ENCODE measurements around the gene MAP7. TPM values are rescaled to one million over a fixed set of nuclear protein-coding genes. Genes with fewer than 3 reads are reported as not detected.
A peak's percentile ranks its signal among the peaks of the same experiment; 100 is the strongest.

Gene MAP7
- total RNA-seq, 2 donors from 2014 or later: 35.1 to 45.2 TPM

GRCh38 chr6:136548582-136549299 lies 1.5 kb downstream of the MAP7 start:
- TF ChIP-seq CTCF (IDR thresholded peaks at IDR 0.05) (no peak), POLR2A (IDR thresholded peaks at IDR 0.05) (no peak), POLR2AphosphoS5 (IDR thresholded peaks at IDR 0.05) (no peak)
- WGBS: 46% methylated on average over 14 of the region's 14 CpGs
- Histone ChIP-seq H3K27ac (peak overlapping the region; percentile 85 to 90), H3K36me3 (no peaks in the 10 kb centered on the region), H3K27me3 (replicated peaks; ENCODE audit: insufficient read depth) (no peaks in the 10 kb centered on the region), H3K9me3 (no peaks in the 10 kb centered on the region), H3K4me1 (replicated peaks) (no peaks in the 10 kb centered on the region), H3K4me3 (peak overlapping the region; percentile 72 to 77)
- intact Hi-C loops (cut with DNase I): loop anchor here (10.0 kb wide), 1 partner anchor 224 kb away; no protein-coding TSS in a partner anchor
- no peak for DNase-seq (ENCODE audit: low spot score)

GRCh38 chr6:136547871-136548270 lies 2.4 kb downstream of the MAP7 start:
- 55% methylated on average over 1 of the region's 1 CpG for WGBS
- Histone ChIP-seq H3K27me3 (replicated peaks; ENCODE audit: insufficient read depth) (no peaks in the 10 kb centered on the region), H3K4me3 (no peak overlapping the region), H3K4me1 (replicated peaks) (no peaks in the 10 kb centered on the region), H3K36me3 (no peaks in the 10 kb centered on the region), H3K9me3 (no peaks in the 10 kb centered on the region), H3K27ac (no peak overlapping the region)
- intact Hi-C loops (cut with DNase I): loop anchor here (10.0 kb wide), 1 partner anchor 223 kb away; no protein-coding TSS in a partner anchor
- TF ChIP-seq CTCF (IDR thresholded peaks at IDR 0.05): no peak
- TF ChIP-seq POLR2AphosphoS5 (IDR thresholded peaks at IDR 0.05): no peak
- TF ChIP-seq POLR2A (IDR thresholded peaks at IDR 0.05): no peak
- no peak for DNase-seq (ENCODE audit: low spot score)

- intact Hi-C loops (cut with DNase I): loop anchor here (10.0 kb wide), 1 partner anchor 223 kb away; no protein-coding TSS in a partner anchor
- DNase-seq (ENCODE audit: low spot score): no peak
- Histone ChIP-seq H3K27me3 (replicated peaks; ENCODE audit: insufficient read depth) (no peaks in the 10 kb centered on the region), H3K36me3 (no peaks in the 10 kb centered on the region), H3K4me3 (no peak overlapping the region), H3K27ac (no peak overlapping the region), H3K9me3 (no peaks in the 10 kb centered on the region), H3K4me1 (replicated peaks) (no peaks in the 10 kb centered on the region)
- TF ChIP-seq CTCF (IDR thresholded peaks at IDR 0.05): peak in 3 of 4 experiments; percentile 25 to 68 (median 67)
- no peak for TF ChIP-seq POLR2AphosphoS5 (IDR thresholded peaks at IDR 0.05)
- WGBS: 44% methylated on average over 4 of the region's 4 CpGs
Measured at GRCh38 chr6:136547336-136547735, 2.9 kb downstream of the MAP7 start.

GRCh38 chr6:136546331-136546730 lies 3.9 kb downstream of the MAP7 start:
- TF ChIP-seq POLR2AphosphoS5 (IDR thresholded peaks at IDR 0.05) (no peak), CTCF (IDR thresholded peaks at IDR 0.05) (no peak), POLR2A (IDR thresholded peaks at IDR 0.05) (no peak)
- H3K9me3 ChIP-seq: no peaks in the 10 kb centered on the region
- H3K4me3 ChIP-seq: no peak overlapping the region
- no peak for DNase-seq (ENCODE audit: low spot score)
- intact Hi-C loops (cut with DNase I): loop anchor here (10.0 kb wide), 1 partner anchor 222 kb away; no protein-coding TSS in a partner anchor
- no peaks in the 10 kb centered on the region for H3K36me3 ChIP-seq
- H3K27ac ChIP-seq: no peak overlapping the region
- 84% methylated on average over 1 of the region's 1 CpG for WGBS
- no peaks in the 10 kb centered on the region for H3K4me1 ChIP-seq (replicated peaks)
- H3K27me3 ChIP-seq (replicated peaks; ENCODE audit: insufficient read depth): no peaks in the 10 kb centered on the region

- Histone ChIP-seq H3K27me3 (replicated peaks; ENCODE audit: insufficient read depth) (no peaks in the 10 kb centered on the region), H3K36me3 (no peaks in the 10 kb centered on the region), H3K4me3 (no peak overlapping the region), H3K9me3 (no peaks in the 10 kb centered on the region), H3K27ac (no peak overlapping the region), H3K4me1 (replicated peaks) (no peaks in the 10 kb centered on the region)
- 23% methylated on average over 1 of the region's 1 CpG for WGBS
- DNase-seq (ENCODE audit: low spot score): no peak
- intact Hi-C loops (cut with DNase I): loop anchor here (10.0 kb wide), 1 partner anchor 220 kb away; no protein-coding TSS in a partner anchor
- no peak for TF ChIP-seq POLR2AphosphoS5 (IDR thresholded peaks at IDR 0.05)
- TF ChIP-seq CTCF (IDR thresholded peaks at IDR 0.05): no peak
- no peak for TF ChIP-seq POLR2A (IDR thresholded peaks at IDR 0.05)
Measured at GRCh38 chr6:136544326-136544725, 5.9 kb downstream of the MAP7 start.
